DOHH2 (cell line): ENCODE results near the gene KCNMA1.

Experiments used
- CTCF ChIP-seq: fragments of 200-600 bp; sonication (generic); IDR thresholded peaks from one replicate; pipeline ENCODE4 v1.5.1; 2014; ENCODE audit warnings: antibody characterized with exemption, mild to moderate bottlenecking, low read depth, low read length; ENCODE audit not compliant: poor library complexity, severe bottlenecking
- EZH2phosphoT487 ChIP-seq: fragments of 200-600 bp; sonication (generic); IDR thresholded peaks from 2 replicates; pipeline ENCODE4 v1.6.1; 2017; ENCODE audit warnings: borderline replicate concordance, mild to moderate bottlenecking, antibody characterized with exemption, low read length, moderate library complexity, mixed read lengths

GRCh38 chr10:77318739-77319138, 318.9 kb downstream of the KCNMA1 start:
- TF ChIP-seq CTCF (no peak), EZH2phosphoT487 (no peak)
